Medulla oblongata (tissue), 1 donor: ENCODE data around the gene TMEM91.
"Not testable (repeated sequence)": the region's sequence is repeated elsewhere in the genome, so short reads cannot be mapped to it uniquely, and the experiment has no call there.

Source experiments
- DNase-seq: peaks from one replicate; pipeline ENCODE4 v3.0.0-alpha.2; 2015; ENCODE audit errors: extremely low spot score

Gene TMEM91

DNA sequence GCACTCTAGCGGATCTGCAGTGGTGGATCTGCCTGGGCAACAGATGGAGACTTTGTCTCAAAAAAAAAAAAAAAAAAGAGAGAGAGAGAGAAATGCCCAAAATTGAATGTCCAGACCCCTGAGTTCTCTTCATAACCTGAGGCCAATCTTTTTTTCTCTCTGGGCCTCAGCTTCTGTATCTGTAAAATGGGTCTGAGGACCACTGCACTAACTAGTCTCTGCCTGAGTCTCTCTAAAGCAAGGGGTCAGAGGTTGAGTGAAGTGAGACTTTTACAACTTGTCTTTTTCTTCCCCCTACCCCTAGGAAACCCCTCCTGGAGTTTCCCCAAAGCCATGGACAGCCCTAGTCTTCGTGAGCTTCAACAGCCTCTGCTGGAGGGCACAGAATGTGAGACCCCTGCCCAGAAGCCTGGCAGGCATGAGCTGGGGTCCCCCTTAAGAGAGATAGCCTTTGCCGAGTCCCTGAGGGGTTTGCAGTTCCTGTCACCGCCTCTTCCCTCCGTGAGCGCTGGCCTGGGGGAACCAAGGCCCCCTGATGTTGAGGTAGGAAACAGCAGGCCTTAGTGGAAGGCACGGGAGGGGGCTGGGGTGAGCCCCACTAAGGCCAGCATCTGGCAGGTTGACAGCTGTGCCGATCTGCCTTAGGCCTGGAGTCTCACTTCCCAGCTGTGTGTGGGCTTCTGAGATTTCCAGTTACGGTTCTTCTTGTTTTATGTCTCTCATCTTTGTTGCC is 1.8 kb downstream of the TMEM91 start:
- DNase-seq = no peak

DNA sequence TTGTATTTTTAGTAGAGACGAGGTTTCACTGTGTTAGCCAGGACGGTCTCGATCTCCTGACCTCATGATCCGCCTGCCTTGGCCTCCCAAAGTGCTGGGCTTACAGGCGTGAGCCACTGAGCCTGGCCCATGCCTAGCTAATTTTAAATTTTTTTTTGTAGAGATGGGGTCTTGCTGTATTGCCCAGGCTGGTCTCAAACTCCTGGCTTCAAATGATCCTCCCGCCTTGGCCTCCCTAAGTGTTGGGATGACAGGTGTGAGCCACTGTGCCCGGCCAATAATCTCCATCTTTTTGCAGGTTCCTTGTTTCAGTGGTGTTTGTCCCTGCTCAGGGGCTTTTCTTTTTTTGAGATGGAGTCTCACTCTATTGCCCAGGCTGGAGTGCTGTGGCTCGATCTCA is 5.2 kb downstream of the TMEM91 start:
- not testable (repeated sequence) for DNase-seq

DNA sequence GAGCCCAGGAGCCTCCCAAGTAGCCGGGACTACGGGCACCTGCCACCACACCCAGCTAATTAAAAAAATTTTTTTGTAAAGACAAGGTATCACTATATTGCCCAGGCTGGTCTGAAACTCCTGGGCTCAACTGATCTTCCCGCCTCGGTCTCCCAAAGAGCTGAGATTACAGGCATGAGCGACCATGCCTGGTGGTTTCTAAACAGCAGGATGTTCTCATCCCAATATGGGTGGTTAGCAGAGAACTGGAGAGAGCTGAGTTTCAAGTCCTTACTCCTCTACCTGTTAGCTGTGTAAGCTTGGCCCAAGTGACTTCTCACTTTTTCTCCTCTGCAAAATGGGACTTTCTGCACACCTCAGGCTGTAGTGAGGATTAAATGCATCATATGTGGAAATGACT is 8.0 kb downstream of the TMEM91 start:
- DNase-seq = no peak

DNA sequence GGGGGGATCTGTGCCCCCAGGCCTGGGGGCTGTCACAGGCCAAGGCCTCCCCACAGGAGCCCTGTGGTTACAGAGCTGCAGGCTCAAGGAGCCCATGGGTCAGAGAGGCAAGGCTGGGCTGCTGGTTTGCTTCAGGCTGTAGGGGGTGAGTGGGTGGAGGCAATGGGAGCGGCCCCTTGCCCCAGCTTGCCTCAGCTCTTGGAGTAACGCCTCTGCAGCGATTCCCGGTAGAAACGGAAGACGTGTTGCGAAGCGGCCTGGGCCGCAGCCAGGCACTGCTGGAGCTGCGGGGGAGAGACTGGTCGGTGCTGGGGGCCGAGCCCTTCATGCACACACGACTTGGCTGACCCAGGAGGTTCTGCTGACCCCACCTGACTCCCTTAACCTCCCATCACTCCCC is 10.1 kb downstream of the TMEM91 start:
- DNase-seq = no peak

DNA sequence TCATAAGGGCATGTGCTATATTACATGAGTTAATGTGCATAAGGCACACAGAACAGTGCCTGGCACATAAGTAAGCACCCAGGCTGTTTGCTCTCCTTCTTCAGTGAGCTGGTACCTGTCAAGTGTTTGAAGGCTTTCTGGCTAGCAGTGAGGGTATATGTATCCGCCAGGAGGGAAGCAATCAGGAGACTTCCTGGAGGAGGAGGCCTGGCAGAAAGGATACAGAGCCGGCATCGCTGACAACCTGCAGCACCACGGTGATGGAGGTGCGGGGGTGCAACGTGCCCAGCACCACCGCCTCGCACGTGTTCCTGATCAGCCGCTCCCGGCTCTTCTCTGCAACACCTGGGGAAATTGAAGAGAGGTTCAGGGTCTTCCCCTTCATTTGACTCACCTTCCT is 15.3 kb downstream of the TMEM91 start:
- DNase-seq = no peak

DNA sequence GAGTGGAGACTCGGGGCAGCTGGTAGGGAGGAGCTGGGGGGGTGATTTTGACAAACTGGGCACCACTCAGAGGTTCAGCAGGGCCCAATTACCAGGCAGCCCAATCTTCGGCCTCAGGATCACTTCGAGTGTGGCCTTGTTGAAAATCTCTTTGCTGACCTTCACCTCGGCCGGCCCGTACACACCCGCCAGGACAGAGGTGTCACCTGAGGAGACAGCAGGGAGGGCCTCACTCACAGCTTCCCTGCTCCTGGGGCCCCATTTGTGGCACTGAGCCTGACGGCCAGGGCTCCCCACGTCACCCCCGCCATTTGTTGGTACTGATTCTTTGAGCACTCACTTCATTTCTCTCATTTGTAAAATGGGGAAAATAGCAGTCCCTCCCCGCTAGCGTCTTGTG is 16.4 kb downstream of the TMEM91 start:
- DNase-seq = no peak

DNA sequence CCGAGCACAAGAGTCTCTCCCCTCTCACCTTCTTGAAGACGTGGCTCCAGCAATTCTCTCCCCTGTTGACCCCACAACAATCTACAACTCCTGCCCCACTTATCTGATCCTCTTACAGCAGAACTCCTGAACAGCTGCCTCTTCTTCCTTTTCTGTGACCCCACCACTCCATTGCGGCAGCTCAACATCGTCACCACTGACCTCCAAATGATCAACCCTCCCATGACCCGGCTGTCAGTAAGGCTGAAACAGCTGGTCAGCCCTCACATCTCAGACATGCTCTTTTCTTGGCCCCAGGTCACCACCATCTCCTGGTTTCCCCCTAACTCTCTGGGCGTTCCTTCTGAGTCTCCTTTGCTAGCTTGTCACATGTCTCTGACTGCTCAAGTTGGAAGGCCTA is 19.0 kb downstream of the TMEM91 start:
- DNase-seq = no peak

DNA sequence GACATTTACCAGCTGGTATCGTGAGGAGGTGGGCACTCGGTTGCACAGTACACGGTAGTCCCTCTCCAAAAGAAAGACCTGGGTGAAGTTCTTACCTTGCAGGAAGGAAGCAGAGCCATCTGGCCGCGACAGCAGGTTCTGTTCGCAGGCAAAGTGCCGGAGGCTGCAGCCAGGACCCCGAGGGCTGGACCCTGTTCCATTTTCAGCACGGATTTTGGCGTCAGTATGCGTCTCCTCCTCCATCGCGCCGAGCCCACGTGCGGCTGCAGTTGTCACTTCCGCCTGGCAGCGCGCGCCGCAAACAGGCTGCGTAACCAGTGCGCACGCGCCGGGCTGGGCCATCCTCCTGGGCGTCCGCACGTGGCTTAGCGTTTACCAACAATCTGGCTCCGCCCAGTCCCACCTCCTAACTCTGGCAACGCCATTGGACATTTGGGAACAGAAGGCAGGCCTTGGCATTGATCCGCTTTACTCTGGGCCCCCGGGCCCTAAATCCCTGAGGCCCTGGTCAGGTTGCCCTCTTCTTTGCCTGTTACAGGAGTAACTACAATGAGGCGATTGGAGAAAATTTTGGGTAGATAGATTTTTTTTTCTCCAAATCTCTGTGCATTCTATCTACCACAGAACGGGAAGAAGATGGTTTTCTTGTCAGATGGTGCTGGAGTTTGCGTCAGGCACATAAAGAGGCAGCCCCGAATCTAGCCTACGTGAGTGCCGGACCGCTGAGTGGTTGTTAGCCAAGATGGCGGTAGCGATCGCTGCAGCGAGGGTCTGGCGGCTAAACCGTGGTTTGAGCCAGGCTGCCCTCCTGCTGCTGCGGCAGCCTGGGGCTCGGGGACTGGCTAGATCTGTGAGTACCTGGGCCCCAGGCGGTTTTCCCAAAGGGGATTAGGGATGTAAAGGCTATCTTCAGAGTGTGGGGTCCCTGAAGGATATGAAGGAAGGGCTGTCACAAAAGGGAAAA is 21.0 kb downstream of the TMEM91 start, which contains the start of the genes BCKDHA and EXOSC5:
Gene BCKDHA (plus strand): TSS at position 733 of the 964 bp plus-strand sequence. CDS start 10 bp downstream, at position 743.
Gene EXOSC5 (minus strand): TSS at position 274 of the 964 bp plus-strand sequence. CDS start 31 bp downstream, at position 243.
- DNase-seq = peak; percentile 100

DNA sequence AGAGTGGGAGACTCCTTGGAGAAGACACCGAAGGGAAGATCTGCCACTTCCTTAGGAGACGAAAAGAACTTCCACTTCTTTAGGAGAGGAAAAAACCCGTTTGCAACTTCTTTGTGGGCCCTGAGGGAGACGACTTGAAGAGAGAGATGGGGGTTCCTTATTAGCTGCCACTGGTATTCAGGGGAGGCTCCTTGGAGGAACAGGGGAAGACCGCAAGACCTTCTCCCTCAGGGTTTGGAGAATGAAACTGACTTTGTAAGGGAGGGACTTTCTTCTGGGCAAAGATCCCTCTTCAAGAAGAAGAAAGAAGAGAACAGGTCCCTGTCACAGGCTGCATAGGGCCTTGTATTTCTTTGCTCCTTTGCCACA is 21.7 kb downstream of the TMEM91 start:
- no peak for DNase-seq

DNA sequence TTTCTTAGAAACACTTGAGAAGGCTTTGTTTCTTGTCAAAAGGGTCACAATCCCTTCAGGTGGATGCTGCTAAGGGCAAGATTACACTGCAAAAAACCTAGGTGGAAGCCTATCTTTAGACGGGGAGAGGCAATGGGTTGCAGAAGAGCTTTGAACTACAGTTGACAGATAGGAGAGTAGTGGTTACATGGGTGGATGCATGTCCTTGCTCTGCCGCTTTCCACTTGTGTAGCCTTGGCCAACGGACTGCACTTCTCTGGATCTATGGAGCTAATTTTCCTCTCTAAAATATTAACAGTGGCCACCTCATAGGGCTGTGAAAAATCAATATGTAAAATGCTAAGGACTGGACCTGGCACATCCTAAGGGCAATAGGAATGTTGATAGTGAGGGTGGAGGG is 22.3 kb downstream of the TMEM91 start:
- DNase-seq = no peak

DNA sequence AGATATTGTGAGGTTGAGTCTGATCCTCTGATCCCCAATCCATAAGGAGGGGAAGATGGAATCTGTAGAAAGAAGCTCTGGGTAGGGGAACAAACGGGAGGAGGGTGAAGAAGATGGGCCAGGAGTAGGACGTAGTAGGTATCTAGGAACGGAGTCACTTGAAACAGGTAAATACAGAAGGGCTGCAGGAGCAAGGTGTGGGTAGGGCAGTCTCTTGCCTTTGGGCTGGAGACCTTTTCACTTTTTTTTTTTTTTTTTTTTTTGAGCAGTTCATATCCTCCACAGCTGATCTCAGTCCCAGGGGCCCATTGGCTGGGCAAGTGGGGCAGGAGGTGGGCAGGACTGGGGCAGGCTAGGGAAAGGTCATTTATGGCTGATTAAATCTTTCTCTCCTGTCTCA is 22.8 kb downstream of the TMEM91 start:
- DNase-seq = no peak

DNA sequence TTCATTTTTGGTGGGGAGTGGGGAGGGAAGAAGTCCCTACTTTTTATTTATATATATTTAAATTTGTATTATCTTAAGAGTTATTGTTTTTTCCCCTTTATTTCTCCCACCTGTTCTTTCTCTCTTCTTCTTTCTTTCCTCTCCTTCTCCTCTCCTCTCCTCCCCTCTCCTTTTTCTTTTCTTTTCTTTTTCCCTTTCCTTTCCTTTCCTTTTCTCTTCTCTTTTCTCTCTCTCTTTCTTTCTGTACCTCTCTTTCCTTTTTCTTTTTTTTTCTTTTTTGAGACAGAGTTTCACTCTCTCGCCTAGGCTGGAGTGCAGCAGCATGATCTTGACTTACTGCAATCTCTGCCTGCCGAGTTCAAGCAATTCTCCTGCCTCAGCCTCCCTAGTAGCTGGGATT is 23.2 kb downstream of the TMEM91 start:
- DNase-seq = no peak

DNA sequence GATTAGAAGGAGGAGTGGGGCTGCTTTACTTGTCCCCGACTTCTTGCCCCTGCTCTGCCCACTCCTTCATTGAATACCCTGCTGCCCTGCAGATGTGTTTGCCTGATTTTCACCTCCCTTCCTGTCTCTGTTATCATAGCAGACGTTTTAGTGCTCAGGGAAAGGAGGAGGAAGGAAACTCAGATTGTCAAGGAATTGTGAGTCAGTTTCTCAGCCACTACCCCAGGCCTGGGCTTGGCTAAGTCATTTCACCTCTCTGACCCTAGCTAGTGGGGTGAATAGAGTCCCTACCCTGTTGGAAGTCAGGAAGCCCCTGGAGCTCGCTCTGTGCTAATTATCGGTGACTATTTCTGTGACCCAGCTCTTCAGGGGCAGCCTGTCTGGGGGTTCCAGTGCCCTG is 25.1 kb downstream of the TMEM91 start:
- DNase-seq = no peak

DNA sequence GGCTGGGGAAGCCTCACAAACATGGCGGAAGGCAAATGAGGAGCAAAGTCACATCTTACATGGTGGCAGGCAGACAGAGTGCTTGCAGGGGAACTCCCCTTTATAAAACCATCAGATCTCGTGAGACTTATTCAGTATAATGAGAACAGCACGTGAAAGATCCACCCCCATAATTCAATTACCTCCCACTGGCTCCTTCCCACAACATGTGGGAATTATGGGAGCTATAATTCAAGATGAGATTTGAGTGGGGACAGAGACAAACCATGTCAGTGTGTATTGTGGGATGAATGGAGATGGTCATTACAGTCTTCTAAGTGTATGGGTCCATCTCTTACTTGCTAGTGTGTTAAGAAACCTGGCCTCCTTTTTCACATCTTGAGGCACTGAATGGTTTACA is 25.7 kb downstream of the TMEM91 start:
- DNase-seq = no peak

DNA sequence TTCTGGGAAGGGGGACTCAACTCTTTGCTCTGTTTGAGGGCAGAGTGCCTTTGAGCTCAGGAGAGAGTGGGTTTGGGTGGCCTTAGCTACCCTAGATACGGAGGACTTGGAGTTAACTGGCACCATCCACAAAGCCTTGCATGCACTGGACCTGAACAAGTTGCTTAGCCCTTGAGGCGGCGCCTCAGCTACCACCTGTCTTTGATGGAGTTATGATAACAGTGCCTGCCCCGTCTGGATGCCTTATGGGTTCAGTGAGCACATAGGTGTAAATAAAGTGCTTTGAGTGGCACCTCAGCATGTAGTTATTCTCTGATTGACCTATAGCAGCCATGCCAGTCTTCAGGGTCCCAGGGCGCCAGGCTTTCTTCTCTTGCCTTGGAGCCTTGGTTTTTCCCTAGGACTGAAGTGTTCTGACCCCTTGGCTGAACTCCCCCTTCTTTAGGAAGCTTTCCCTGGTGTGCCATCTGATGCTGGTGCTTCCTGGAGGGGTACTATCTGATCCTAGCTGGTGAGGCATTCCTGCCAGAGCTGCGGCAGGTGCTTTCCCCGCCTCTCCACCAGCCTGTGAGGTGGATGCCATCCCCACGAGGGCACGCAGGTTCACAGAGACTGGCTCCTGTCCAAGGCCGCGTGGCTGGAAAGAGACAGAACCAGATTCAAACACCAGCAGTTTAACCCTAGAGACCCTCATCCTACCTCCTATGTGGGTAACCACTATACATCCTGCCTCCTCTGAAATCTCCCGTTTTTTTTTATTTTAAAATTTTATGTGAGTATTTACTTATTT is 27.0 kb downstream of the TMEM91 start:
- DNase-seq = no peak

DNA sequence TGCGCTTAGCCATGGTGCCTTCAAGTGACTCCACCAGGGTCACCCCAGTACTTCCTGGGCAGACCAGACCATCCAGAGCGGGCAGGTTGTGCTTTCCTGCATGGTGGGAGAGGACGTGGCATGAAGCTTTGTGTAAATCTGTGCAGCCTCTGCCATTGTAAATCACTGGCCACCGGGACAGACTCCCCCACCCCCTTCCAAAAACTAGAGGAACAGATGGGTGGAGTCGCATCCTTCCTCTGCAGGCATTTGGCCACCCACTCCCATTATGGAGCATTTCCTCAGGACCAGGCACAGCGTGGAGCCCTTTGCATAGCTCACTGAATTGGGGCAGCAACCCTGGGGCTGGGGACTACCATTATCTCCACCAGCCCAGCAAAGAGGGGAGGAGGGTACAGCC is 29.4 kb downstream of the TMEM91 start:
- no peak for DNase-seq

DNA sequence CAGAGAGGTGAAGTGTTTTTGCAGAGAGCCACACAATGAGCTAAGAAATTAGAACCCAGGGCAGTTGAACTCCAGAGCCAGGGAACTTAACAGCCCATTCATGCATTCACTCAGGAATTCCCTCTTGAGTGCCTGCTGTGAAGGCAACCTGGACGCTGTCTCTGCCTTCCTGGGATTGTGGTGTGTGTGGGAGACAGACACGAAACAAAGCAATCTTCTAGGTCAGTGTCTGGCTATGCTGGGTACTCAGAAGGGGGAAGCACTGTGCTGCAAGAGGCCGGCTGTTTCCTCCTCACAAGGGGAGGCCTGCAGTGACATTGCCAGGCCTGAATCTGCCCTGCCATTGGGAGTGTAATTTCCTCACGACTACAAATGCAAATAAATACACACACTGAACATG is 30.9 kb downstream of the TMEM91 start:
- DNase-seq = peak; percentile 21

DNA sequence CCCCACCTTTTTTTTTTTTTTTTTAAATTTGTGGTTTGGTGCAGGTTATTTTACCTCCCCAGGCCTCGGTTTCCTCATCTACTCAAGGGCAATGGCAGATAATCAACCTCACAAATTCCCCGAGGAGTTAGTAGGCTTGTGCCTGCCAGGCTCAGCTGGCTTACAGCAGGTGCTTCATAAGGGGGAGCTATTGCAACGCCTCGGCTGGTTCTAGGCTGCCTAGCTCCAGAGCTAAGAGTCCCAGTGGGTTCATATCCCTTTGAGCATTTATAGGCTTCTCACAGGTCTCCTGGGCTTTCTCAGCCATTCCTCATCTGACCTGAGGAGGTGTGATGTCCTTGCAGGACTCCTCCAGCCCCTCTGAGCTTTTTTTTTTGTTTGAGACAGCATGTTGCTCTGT is 31.9 kb downstream of the TMEM91 start:
- no peak for DNase-seq

DNA sequence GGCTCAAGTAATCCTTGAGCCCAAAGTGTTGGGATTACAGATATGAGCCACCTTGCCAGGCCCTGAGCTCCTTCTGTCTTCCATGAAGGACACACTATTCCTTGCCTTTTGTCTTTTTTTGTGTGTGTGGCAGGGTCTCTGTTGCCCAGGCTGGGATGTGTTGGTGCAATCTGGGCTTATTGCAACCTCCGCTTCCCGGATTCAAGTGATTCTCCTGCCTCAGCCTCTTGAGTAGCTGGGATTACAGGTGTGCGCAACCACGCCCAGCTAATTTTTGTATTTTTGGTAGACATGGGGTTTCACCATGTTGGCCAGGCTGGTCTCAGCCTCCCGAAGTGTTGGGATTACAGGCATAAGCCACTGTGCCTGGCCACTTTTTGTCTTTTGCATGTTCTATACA is 32.5 kb downstream of the TMEM91 start:
- DNase-seq = not testable (repeated sequence)

DNA sequence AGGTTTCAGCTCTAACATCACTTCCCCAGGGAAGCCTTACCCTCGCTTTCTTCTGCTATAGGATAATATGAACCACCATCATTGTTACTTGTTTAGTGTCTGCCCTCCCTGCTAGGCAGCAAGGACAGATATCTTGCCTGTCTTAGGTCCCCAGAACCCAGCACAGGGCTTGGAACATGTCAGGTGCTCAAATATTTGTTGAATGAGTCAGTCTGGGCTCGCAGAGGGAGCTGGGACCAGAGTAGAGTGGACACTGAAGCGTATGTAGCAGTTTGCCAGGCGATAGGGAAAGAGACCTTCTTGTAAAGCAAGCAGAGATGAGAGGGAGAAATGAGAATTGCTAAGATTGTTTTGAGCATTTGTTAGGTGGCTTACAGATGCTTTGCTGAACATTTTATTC is 33.0 kb downstream of the TMEM91 start:
- no peak for DNase-seq

DNA sequence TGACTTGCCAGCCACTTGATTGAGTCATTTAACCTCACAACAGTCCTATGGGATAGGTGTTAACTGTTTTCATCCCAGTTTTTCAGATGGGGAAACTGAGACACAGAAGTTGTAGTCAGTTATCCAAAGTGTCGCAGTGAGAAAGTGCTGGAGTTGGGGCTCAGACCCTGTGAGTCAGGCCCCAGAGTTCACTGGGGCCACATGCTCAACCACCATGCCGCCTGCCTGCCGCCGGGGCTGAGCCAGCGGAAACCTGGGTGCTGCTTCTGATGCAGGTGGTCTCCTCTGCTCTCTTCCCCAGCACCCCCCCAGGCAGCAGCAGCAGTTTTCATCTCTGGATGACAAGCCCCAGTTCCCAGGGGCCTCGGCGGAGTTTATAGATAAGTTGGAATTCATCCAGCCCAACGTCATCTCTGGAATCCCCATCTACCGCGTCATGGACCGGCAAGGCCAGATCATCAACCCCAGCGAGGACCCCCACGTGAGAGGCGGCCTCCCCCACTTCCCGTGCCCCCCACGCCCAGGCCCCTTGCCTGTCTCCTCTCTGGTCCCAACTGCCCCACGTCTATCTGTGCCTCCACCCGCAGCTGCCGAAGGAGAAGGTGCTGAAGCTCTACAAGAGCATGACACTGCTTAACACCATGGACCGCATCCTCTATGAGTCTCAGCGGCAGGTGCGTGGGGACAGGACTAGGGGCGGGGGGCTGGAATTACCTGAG is 34.2 kb downstream of the TMEM91 start:
- no peak for DNase-seq
